Suprapubic skin (tissue), 4 donors: ENCODE measurements around the gene VANGL2. TPM values are rescaled to one million over a fixed set of nuclear protein-coding genes. Genes with fewer than 3 reads are reported as not detected.

Source experiments
- DNase-seq, 2 donors: peaks; one replicate each; pipeline ENCODE4 v3.0.0-alpha.2; 2019; ENCODE audit warnings: low spot score in 2 of 2
- H3K27ac ChIP-seq: fragments of 200-600 bp; sonication (generic); one replicate; pipeline ENCODE4 v1.5.1; 2019
- H3K27me3 ChIP-seq: fragments of 200-600 bp; sonication (generic); one replicate; pipeline ENCODE4 v1.5.1; 2019
- H3K36me3 ChIP-seq: fragments of 200-600 bp; sonication (generic); one replicate; pipeline ENCODE4 v1.5.1; 2019
- H3K4me1 ChIP-seq: fragments of 200-600 bp; sonication (generic); one replicate; pipeline ENCODE4 v1.5.1; 2019
- H3K4me3 ChIP-seq: fragments of 200-600 bp; sonication (generic); one replicate; pipeline ENCODE4 v1.5.1; 2019; ENCODE audit warnings: mild to moderate bottlenecking
- H3K9me3 ChIP-seq: fragments of 200-600 bp; sonication (generic); one replicate; pipeline ENCODE4 v1.5.1; 2019
- CTCF ChIP-seq, 2 donors: fragments of 200-600 bp in 1 of 2; fragments of 450-650 bp in 1 of 2; sonication (generic) in 1 of 2; IDR thresholded peaks; one replicate each; pipeline ENCODE4 v1.5.1; 2016 to 2019; ENCODE audit warnings: antibody characterized with exemption in 2 of 2, mild to moderate bottlenecking in 1 of 2, moderate library complexity in 1 of 2
- EP300 ChIP-seq: sonication (generic); formaldehyde crosslinking; IDR thresholded peaks from one replicate; pipeline ENCODE4 v1.6.1; 2017; ENCODE audit warnings: antibody characterized with exemption
- POLR2A ChIP-seq, 2 donors: fragments of 450-650 bp; IDR thresholded peaks; one replicate each; pipeline ENCODE4 v1.6.1; 2017; ENCODE audit warnings: antibody characterized with exemption in 2 of 2, mild to moderate bottlenecking in 2 of 2, moderate library complexity in 2 of 2
- POLR2AphosphoS5 ChIP-seq, 3 donors: sonication (generic); formaldehyde crosslinking; IDR thresholded peaks; one replicate each; pipeline ENCODE4 v1.6.1; 2017; ENCODE audit warnings: antibody characterized with exemption in 3 of 3
- WGBS: methylation state at CpG from one replicate; pipeline ENCODE4 v1.1.5; 2018; 5-methylcytosine and 5-hydroxymethylcytosine counted together
- total RNA-seq, 4 donors: library from RNA; depleted of rRNA; stranded (reverse); fragments of >200 nt; gene quantifications; one replicate each; pipeline ENCODE4 v1.1.0, GENCODE V29; 2016

VANGL2 gene
- total RNA-seq, 4 donors from 2014 or later: 18.7 to 39.7 (median 28.1) TPM

- H3K4me1 ChIP-seq: no peaks in the 10 kb centered on the region
- no peak for DNase-seq
- TF ChIP-seq CTCF (IDR thresholded peaks at IDR 0.05) (no peak), POLR2A (IDR thresholded peaks at IDR 0.05) (no peak), POLR2AphosphoS5 (IDR thresholded peaks at IDR 0.05) (no peak)
- WGBS: 55% methylated on average over 2 of the region's 2 CpGs
- H3K27me3 ChIP-seq: no peaks in the 10 kb centered on the region
- H3K36me3 ChIP-seq: no peaks in the 10 kb centered on the region
- H3K4me3 ChIP-seq: no peak overlapping the region
- no peak overlapping the region for H3K27ac ChIP-seq
- no peaks in the 10 kb centered on the region for H3K9me3 ChIP-seq
Measured at GRCh38 chr1:160459056-160459455, 58.7 kb downstream of the VANGL2 start.

GRCh38 chr1:160459687-160460086 lies 59.3 kb downstream of the VANGL2 start:
- 70% methylated on average over 2 of the region's 2 CpGs for WGBS
- H3K27ac ChIP-seq: no peak overlapping the region
- TF ChIP-seq CTCF (IDR thresholded peaks at IDR 0.05): no peak
- no peak for TF ChIP-seq EP300
- TF ChIP-seq POLR2AphosphoS5 (IDR thresholded peaks at IDR 0.05): no peak
- TF ChIP-seq POLR2A (IDR thresholded peaks at IDR 0.05): no peak

GRCh38 chr1:160460214-160460642 lies 59.9 kb downstream of the VANGL2 start:
- Histone ChIP-seq H3K36me3 (no peaks in the 10 kb centered on the region), H3K4me3 (no peak overlapping the region), H3K9me3 (no peaks in the 10 kb centered on the region), H3K4me1 (no peaks in the 10 kb centered on the region), H3K27ac (no peak overlapping the region), H3K27me3 (no peaks in the 10 kb centered on the region)
- DNase-seq: no peak
- no peak for TF ChIP-seq EP300
- no peak for TF ChIP-seq CTCF (IDR thresholded peaks at IDR 0.05)
- TF ChIP-seq POLR2AphosphoS5 (IDR thresholded peaks at IDR 0.05): no peak
- no peak for TF ChIP-seq POLR2A (IDR thresholded peaks at IDR 0.05)
- 79% methylated on average over 5 of the region's 5 CpGs for WGBS

More at GRCh38 chr1:160459687-160460086, 59.3 kb downstream of the VANGL2 start:
- no peaks in the 10 kb centered on the region for H3K9me3 ChIP-seq
- no peak for DNase-seq
- no peaks in the 10 kb centered on the region for H3K36me3 ChIP-seq
- no peaks in the 10 kb centered on the region for H3K27me3 ChIP-seq
- H3K4me1 ChIP-seq: no peaks in the 10 kb centered on the region
- H3K4me3 ChIP-seq: no peak overlapping the region

- Histone ChIP-seq H3K4me3 (no peak overlapping the region), H3K27ac (no peak overlapping the region), H3K4me1 (no peaks in the 10 kb centered on the region), H3K36me3 (no peaks in the 10 kb centered on the region), H3K9me3 (no peaks in the 10 kb centered on the region), H3K27me3 (no peaks in the 10 kb centered on the region)
- TF ChIP-seq POLR2A (IDR thresholded peaks at IDR 0.05) (no peak), POLR2AphosphoS5 (IDR thresholded peaks at IDR 0.05) (no peak), CTCF (IDR thresholded peaks at IDR 0.05) (no peak), EP300 (no peak)
- WGBS: 53% methylated on average over 4 of the region's 4 CpGs
- DNase-seq: no peak
Measured at GRCh38 chr1:160460683-160461287, 60.4 kb downstream of the VANGL2 start.

GRCh38 chr1:160465123-160465522 lies 64.8 kb downstream of the VANGL2 start:
- H3K9me3 ChIP-seq: no peaks in the 10 kb centered on the region
- no peaks in the 10 kb centered on the region for H3K27me3 ChIP-seq
- 93% methylated on average over 6 of the region's 6 CpGs for WGBS
- DNase-seq: no peak
- H3K4me1 ChIP-seq: no peaks in the 10 kb centered on the region
- no peak for TF ChIP-seq EP300
- no peak for TF ChIP-seq POLR2A (IDR thresholded peaks at IDR 0.05)
- no peak for TF ChIP-seq POLR2AphosphoS5 (IDR thresholded peaks at IDR 0.05)
- no peak for TF ChIP-seq CTCF (IDR thresholded peaks at IDR 0.05)
- no peak overlapping the region for H3K27ac ChIP-seq
- no peaks in the 10 kb centered on the region for H3K36me3 ChIP-seq
- no peak overlapping the region for H3K4me3 ChIP-seq
